Colonic mucosa (tissue), 4 donors: ENCODE data around the gene ZSCAN10. TPM values are rescaled to one million over a fixed set of nuclear protein-coding genes. Genes with fewer than 3 reads are reported as not detected.

Source experiments
- DNase-seq: peaks from one replicate; pipeline ENCODE4 v3.0.0-alpha.2; 2020
- H3K27ac ChIP-seq: fragments of 200-600 bp; one replicate; pipeline ENCODE4 v1.8.0; 2021
- H3K27me3 ChIP-seq: fragments of 200-600 bp; one replicate; pipeline ENCODE4 v1.8.0; 2021
- H3K36me3 ChIP-seq: fragments of 200-600 bp; one replicate; pipeline ENCODE4 v1.8.0; 2021
- H3K4me1 ChIP-seq: fragments of 200-600 bp; one replicate; pipeline ENCODE4 v1.8.0; 2021; ENCODE audit warnings: mild to moderate bottlenecking
- H3K4me3 ChIP-seq: fragments of 200-600 bp; one replicate; pipeline ENCODE4 v1.8.0; 2021
- H3K9ac ChIP-seq, 2 donors: one replicate each; pipeline ENCODE4 v1.7.0; 2013; ENCODE audit warnings: control low read depth in 2 of 2, low read depth in 2 of 2, low read length in 2 of 2
- H3K9me3 ChIP-seq: fragments of 200-600 bp; one replicate; pipeline ENCODE4 v1.8.0; 2021
- CTCF ChIP-seq: fragments of 200-600 bp; IDR thresholded peaks from one replicate; pipeline ENCODE4 v1.8.0; 2022; ENCODE audit warnings: antibody characterized with exemption, mild to moderate bottlenecking
- intact Hi-C: fragments of 100-400 bp; cut with DNase I; formaldehyde crosslinking; loops from one replicate; pipeline ENCODE4 v1.14.1; 2022
- total RNA-seq, 2 donors: library from RNA; stranded (reverse); fragmentation: NEBNext Ultra II Directional in 1 of 2; extraction: Animal tissue kit (Norgen Biotek cat#: 25700) in 1 of 2; gene quantifications; one replicate each; pipeline ENCODE4 v1.2.1, GENCODE V29; 2021
- donor health status: healthy.
- donor health status: DM: no; HTN: no; CAD: no.
- donor health status: DM: no; HTN: no; CAD: no.

Gene ZSCAN10
- total RNA-seq, 2 donors from 2014 or later = 0.86 TPM; not detected in 1

- TF ChIP-seq CTCF = no peak
- no peaks in the 10 kb centered on the region for H3K36me3 ChIP-seq
- no peak overlapping the region for H3K27ac ChIP-seq
- H3K4me1 ChIP-seq = no peaks in the 10 kb centered on the region
- H3K4me3 ChIP-seq = no peak overlapping the region
- H3K9ac ChIP-seq = no peak overlapping the region
- H3K27me3 ChIP-seq = no peaks in the 10 kb centered on the region
- no peaks in the 10 kb centered on the region for H3K9me3 ChIP-seq
- intact Hi-C loops = no loop called here
- no peak for DNase-seq
Measured at GRCh38 chr16:3088925-3089716, 10.0 kb downstream of the ZSCAN10 start.

- TF ChIP-seq CTCF = no peak
- Histone ChIP-seq H3K27me3 (no peaks in the 10 kb centered on the region), H3K9me3 (no peaks in the 10 kb centered on the region), H3K27ac (no peak overlapping the region), H3K36me3 (no peaks in the 10 kb centered on the region), H3K4me1 (no peaks in the 10 kb centered on the region), H3K9ac (no peak overlapping the region), H3K4me3 (no peak overlapping the region)
- no peak for DNase-seq
- intact Hi-C loops = no loop called here
Measured at GRCh38 chr16:3088450-3088849, 10.6 kb downstream of the ZSCAN10 start.

- intact Hi-C loops = no loop called here
- H3K4me3 ChIP-seq = no peak overlapping the region
Measured at GRCh38 chr16:3087243-3088235, 11.6 kb downstream of the ZSCAN10 start.

GRCh38 chr16:3086596-3087242, 12.4 kb downstream of the ZSCAN10 start:
- DNase-seq = no peak
- H3K4me3 ChIP-seq = no peak overlapping the region
- H3K36me3 ChIP-seq = no peaks in the 10 kb centered on the region
- H3K9ac ChIP-seq = peak overlapping the region in 1 of 2 donors; percentile 27
- intact Hi-C loops = no loop called here
- H3K4me1 ChIP-seq = no peaks in the 10 kb centered on the region
- H3K27me3 ChIP-seq = no peaks in the 10 kb centered on the region
- TF ChIP-seq CTCF = no peak
- H3K27ac ChIP-seq = no peak overlapping the region
- no peaks in the 10 kb centered on the region for H3K9me3 ChIP-seq

More at GRCh38 chr16:3087243-3088235, 11.6 kb downstream of the ZSCAN10 start:
- no peak for DNase-seq
- Histone ChIP-seq H3K27ac (no peak overlapping the region), H3K9ac (no peak overlapping the region), H3K36me3 (no peaks in the 10 kb centered on the region), H3K9me3 (no peaks in the 10 kb centered on the region), H3K4me1 (no peaks in the 10 kb centered on the region), H3K27me3 (no peaks in the 10 kb centered on the region)
- TF ChIP-seq CTCF = peak; percentile 19
